Measurements from ENCODE around the gene YTHDF1.

- TF ChIP-seq CTCF (IDR thresholded peaks at IDR 0.05; ENCODE audit: low read length) (no peak), EZH2 (IDR thresholded peaks at IDR 0.05; ENCODE audit: borderline replicate concordance, low read length) (no peak)
These were observed 1.4 kb downstream of the YTHDF1 start for GRCh38 chr20:63214514-63214913.
